GM18508 (cell line): ENCODE measurements around the gene NPAT.
A peak's percentile ranks its signal among the peaks of the same experiment; 100 is the strongest.

Experiments
- ATAC-seq: cut with Tn5 transposase; IDR thresholded peaks from one replicate; pipeline ENCODE4 v1.9.1; 2021; ENCODE audit warnings: moderate number of reproducible peaks; ENCODE audit not compliant: insufficient read depth, unreplicated experiment

The NPAT gene

DNA sequence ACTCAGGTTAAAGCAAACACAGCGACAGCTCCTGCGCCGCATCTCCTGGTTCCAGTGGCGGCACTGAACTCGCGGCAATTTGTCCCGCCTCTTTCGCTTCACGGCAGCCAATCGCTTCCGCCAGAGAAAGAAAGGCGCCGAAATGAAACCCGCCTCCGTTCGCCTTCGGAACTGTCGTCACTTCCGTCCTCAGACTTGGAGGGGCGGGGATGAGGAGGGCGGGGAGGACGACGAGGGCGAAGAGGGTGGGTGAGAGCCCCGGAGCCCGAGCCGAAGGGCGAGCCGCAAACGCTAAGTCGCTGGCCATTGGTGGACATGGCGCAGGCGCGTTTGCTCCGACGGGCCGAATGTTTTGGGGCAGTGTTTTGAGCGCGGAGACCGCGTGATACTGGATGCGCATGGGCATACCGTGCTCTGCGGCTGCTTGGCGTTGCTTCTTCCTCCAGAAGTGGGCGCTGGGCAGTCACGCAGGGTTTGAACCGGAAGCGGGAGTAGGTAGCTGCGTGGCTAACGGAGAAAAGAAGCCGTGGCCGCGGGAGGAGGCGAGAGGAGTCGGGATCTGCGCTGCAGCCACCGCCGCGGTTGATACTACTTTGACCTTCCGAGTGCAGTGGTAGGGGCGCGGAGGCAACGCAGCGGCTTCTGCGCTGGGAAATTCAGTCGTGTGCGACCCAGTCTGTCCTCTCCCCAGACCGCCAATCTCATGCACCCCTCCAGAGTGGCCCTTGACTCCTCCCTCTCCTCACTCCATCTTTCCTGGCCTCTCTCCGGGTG lies at the start of gene NPAT, which contains the start of gene ATM:
Gene NPAT, minus strand, starts transcription at position 65 of the 774 bp plus-strand sequence. CDS start 102 bp downstream, outside the sequence.
Gene ATM, plus strand, starts transcription at position 494 of the 774 bp plus-strand sequence. CDS start 4,558 bp downstream, outside the sequence.
- ATAC-seq = peak; percentile 57

DNA sequence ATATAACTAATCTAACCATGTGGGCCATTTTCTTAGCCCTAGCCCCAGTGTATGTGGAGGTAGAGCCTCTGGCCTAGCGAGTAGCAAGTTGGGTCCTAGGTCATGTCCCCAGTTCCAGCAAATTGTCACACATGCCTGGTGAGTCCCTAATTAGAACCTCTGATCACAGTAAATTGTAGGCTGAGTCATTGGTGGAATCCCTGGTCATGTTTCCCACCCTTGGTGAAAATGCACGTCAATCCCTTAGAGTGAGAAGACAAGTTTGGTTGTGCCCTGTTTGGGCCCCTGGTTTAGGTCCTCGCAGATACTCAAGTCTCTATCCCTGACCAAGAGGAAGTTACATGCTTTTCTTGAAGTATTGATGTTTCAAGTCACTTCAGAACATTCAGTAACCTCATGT lies 47.1 kb upstream of the NPAT start:
- no peak for ATAC-seq

DNA sequence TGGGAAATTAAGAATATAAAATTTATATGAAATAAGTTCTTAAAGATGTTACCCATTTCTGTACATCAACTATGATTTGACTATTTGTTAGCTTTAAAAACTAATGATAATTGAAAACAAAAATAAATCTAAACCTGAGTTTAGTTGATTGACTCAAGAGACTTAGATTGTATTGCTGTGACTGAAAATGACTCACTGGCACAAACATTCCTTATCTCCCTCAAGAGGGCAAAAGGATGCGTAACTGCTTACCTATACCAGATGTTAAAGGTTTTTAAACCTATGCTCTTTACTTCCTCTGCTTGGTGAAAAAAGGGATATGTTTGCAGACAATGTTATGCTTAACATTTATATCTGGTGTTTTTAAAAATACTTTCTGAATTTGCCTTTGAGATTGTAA lies 30.7 kb upstream of the NPAT start:
- no peak for ATAC-seq

DNA sequence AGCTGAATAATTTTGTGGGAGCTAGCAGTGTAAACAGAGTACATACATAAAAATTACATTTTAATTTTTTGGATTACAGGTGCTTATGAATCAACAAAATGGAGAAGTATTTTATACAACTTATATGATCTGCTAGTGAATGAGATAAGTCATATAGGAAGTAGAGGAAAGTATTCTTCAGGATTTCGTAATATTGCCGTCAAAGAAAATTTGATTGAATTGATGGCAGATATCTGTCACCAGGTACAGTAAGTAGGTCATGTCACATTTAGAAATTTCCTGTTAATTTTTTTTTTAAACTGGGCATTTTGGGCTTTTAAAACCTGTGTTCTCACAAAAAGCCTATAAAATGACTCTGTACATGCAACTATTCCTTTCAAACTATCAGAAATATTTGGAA lies 24.4 kb upstream of the NPAT start:
- no peak for ATAC-seq

- ATAC-seq = no peak
Observed at GRCh38 chr11:108246308-108246707, 23.9 kb upstream of the NPAT start.

DNA sequence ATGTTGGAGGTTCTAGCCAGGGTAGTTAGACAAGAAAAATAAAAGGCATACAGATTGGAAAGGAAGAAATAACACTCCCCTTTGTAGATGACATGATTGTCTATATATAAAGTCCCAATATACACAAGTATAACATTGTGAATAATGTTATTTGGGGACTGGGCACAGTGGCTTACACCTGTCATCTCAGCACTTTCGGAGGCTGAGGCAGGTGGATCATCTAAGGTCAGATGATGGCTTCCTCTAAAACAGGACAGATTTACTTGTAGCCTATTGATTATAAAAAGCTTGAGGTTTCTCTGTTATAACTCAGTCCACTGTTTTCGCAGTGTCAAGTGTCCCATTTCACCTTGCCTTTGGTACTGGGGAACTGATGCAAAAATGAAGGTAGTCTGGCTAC lies 20.0 kb upstream of the NPAT start:
- ATAC-seq = no peak

- no peak for ATAC-seq
Observed at GRCh38 chr11:108241330-108242037, 19.0 kb upstream of the NPAT start.

DNA sequence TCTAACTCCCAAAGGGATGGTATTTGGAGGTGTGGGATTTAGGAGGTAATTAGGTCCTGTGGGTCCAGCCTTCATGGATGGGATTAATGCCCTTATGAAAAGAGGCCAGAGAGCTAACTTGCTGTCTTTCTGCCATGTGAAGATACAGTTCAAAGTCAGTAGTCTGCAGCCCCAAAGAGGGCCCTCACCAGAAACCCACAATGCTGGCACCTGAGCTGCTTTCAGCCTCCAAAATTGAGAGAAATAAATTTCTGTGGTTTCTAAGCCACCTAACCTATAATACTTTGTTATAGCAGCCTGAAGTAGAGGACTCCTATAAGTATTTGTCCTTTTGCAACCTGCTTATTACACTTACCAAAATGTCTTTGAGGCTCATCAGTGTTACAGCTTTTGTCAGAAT lies 16.6 kb upstream of the NPAT start:
- no peak for ATAC-seq

DNA sequence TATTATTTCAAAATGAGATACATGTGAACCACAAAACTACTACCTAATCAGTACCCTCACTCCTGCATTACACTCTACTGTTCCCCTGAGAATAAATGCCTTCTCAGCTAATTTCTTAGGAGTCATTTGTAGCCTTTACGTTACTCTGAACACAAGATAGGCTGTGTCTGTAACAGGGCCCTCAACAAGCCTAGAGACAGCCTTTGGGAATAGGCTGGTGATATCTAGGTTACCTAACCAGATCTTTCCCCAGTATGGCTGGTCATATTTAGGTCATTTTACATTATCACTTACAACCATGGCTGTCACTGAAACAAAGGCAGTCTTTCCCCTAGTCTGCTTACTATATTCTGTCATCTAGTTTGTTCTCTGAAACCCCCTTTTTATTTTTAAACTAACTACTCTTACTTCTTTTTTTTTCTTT lies 14.6 kb upstream of the NPAT start:
- peak; percentile 32 for ATAC-seq

GRCh38 chr11:108235633-108236032 lies 13.2 kb upstream of the NPAT start:
- ATAC-seq = no peak

GRCh38 chr11:108235192-108235591 lies 12.8 kb upstream of the NPAT start:
- no peak for ATAC-seq

DNA sequence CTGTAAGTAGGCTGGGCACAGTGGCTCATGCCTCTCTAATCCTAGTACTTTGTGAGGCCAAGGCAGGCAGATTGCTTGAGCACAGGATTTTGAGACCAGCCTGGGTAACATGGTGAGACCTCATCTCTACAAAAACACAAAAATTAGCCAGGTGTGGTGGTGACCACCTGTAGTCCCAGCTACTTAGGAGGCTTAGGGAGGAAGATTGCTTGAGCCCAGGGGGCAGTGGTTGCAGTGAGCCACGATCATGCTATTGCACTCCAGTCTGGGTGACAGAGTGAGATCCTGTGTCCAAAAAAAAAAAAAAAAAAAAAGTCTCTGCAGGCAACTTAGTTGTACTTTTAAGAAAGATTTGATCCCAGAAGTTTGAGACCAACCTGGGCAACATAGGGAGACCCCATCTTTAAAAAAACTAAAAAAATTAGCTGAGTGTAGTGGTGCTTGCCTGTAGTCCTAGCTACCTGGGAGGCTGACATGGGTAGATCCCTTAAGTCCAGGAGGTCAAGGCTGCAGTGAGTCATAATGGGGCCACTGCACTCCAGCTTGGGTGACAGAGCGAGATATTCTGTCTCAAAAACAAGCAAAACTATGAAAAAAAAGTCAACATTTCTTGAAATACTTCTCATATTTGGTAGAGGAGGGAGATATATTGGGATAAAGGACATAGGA lies 11.0 kb upstream of the NPAT start:
- ATAC-seq = no peak

- no peak for ATAC-seq
Observed at GRCh38 chr11:108228251-108228650, 5.8 kb upstream of the NPAT start.

- ATAC-seq = no peak
Observed at GRCh38 chr11:108226036-108226435, 3.6 kb upstream of the NPAT start.

DNA sequence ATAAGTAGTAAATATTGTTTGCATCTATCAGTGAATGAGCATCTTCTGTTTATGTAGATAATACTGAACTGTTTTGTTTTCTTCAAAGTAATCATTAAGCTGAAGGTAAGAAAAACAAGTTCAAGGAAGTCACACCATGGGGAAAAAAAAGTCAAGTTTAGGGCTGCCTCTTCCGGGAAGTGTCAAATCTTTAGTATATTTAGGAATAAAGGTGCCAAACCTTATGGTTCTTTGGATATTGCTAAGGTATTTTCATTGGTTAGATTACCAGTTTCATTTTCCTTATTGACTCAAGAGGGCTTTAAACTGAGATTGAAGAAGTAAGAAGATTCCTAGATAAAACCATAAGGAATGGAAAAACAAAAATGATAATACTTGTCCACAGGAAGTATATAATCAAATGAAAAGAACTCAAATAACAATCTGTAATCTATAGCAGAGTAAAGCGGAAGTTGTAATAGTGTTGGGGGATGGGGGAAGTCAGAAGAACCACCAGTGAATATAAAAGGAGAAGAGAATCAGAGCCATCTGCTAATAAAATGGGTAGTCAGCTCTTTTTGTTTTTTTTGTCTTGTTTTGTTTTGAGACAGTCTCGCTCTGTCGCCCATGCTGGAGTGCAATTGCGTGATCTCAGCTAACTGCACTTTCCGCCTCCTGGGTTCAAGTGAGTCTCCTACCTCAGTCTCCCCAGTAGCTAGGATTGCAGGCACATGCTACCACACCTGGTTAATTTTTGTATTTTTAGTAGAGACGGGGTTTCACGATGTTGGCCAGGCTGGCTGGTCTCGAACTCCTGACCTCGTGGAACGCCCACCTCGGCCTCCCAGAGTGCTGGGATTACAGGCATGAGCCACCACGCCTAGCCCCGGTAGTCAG lies 2.7 kb upstream of the NPAT start:
- ATAC-seq = no peak

DNA sequence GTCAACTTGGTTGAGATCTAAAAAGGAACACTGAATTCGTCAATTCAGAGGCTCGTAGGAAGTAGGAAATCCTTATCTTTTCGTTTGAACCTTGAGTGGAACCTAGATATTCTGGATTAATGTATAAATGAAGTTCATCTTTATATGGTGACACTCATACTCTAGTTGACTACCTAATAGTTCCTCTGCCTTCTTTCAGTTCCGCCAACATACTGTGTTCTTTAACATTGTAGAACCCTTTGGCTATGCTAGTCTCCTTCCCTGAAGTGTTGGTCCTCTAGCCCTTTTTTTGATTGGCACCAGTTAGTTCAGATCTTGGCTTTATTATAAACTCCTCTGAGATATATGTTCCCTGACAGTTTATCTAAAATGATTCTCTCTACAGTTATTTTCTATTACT lies 1.9 kb upstream of the NPAT start:
- ATAC-seq = no peak

DNA sequence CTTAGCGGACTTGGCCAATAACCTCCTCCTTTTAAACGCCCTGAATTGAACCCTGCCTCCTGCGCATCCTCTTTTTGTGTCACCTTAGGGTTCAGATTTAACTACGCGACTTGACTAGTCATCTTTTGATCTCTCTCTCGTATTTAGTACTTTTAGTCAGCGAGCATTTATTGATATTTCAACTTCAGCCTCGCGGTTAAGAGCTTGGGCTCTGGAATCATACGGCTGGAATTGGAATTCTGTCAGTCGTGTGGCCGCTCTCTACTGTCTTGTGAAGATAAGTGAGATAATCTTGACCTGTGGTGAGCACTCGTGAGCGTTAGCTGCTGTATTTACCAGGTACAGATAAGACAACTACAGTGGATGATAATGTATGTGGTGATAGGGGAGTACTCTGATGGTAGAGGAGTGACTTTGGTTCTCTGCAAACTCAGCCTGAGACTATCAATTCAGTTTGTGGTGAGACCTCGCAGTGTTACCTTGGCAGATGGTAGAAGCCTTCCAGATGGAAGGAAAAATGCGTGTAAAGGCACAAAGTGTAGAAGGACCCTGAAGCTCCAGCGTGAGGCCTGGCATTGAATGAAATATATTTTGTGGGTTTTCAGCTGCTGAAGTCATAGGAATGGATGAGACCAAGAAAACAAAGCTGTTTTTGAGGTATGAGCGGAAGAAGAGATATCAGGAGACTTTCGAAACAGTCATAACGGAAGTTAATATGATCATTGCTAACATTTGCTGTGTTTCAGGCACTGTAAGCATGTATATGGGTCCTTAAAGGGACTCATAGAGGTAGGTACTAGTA lies 1.1 kb upstream of the NPAT start:
- no peak for ATAC-seq

GRCh38 chr11:108221911-108222573 lies 396 bp downstream of the NPAT start:
- ATAC-seq = no peak

DNA sequence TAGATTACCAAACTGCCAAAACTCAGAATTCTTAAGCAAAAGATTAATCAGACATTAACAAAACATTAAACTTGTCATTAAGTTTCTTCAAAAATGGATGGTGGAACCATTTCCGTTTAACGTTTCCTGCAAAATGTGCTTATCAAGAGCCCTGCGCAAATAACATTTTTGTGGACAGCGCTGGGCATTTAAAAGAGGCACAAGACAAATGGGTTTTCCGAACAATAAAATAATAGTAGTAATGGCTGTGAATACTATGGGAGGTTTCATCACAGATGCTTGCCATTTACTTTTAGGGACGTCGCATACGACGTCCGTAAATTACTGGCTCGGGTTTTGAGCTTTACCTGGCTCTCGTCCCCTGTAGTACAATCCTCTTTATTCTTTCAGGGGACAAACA lies 1.1 kb downstream of the NPAT start:
- no peak for ATAC-seq
